GM06990 (cell line): ENCODE data around the gene WFIKKN1.

Experiments used
- DNase-seq: peaks from one replicate; pipeline ENCODE4 v3.0.0-alpha.2; 2011; ENCODE audit not compliant: insufficient read length; ENCODE audit errors: extremely low read depth
- H3K27me3 ChIP-seq: replicated peaks from 2 replicates; pipeline ENCODE4 v1.6.0; 2011; ENCODE audit warnings: low read length; ENCODE audit not compliant: control insufficient read depth, insufficient read depth
- H3K36me3 ChIP-seq: 2 replicates; pipeline ENCODE4 v1.5.1; 2011; ENCODE audit warnings: low read length; ENCODE audit not compliant: control insufficient read depth, insufficient read depth
- H3K4me3 ChIP-seq: replicated peaks from 2 replicates; pipeline ENCODE4 v1.5.1; 2011; ENCODE audit warnings: low read depth, mild to moderate bottlenecking, control low read depth, low read length
- CTCF ChIP-seq: IDR thresholded peaks from 2 replicates; pipeline ENCODE4 v1.5.1; 2011; ENCODE audit warnings: low read length, control low read depth, mild to moderate bottlenecking, inconsistent platforms; ENCODE audit not compliant: insufficient read depth, poor library complexity, severe bottlenecking

WFIKKN1 gene

GRCh38 chr16:592518-593306, 38.1 kb upstream of the WFIKKN1 start:
- no peak for TF ChIP-seq CTCF
- no peaks in the 10 kb centered on the region; the same call in 1 of the 2 replicates for H3K36me3 ChIP-seq
- H3K27me3 ChIP-seq: no peaks in the 10 kb centered on the region
- no peak for DNase-seq
- H3K4me3 ChIP-seq: no peak overlapping the region

- no peak overlapping the region for H3K4me3 ChIP-seq
- no peak for TF ChIP-seq CTCF
- H3K36me3 ChIP-seq: no peaks in the 10 kb centered on the region; the same call in 1 of the 2 replicates
- DNase-seq: no peak
- no peaks in the 10 kb centered on the region for H3K27me3 ChIP-seq
These were observed 37.4 kb upstream of the WFIKKN1 start for GRCh38 chr16:593406-593805.

- H3K27me3 ChIP-seq: no peaks in the 10 kb centered on the region
- TF ChIP-seq CTCF: no peak
- no peaks in the 10 kb centered on the region; the same call in none of the 2 replicates for H3K36me3 ChIP-seq
- DNase-seq: no peak
- H3K4me3 ChIP-seq: no peak overlapping the region
These were observed 37.0 kb upstream of the WFIKKN1 start for GRCh38 chr16:593807-594206.

GRCh38 chr16:595094-595528, 35.7 kb upstream of the WFIKKN1 start:
- no peak for DNase-seq
- Histone ChIP-seq H3K36me3 (peaks cover 1% of the 10 kb centered on the region), H3K27me3 (no peaks in the 10 kb centered on the region), H3K4me3 (no peak overlapping the region)
- no peak for TF ChIP-seq CTCF

- DNase-seq: no peak
- no peaks in the 10 kb centered on the region for H3K27me3 ChIP-seq
- TF ChIP-seq CTCF: no peak
- H3K36me3 ChIP-seq: peaks cover 1% of the 10 kb centered on the region
- no peak overlapping the region for H3K4me3 ChIP-seq
These were observed 34.6 kb upstream of the WFIKKN1 start for GRCh38 chr16:595942-596735.
